IMR-90 (cell line): ENCODE results near the gene SPPL2B. TPM values are rescaled to one million over a fixed set of nuclear protein-coding genes. Genes with fewer than 3 reads are reported as not detected.

Source experiments
- ATAC-seq: fragments of 200-7000 bp; cut with Tn5 transposase; 2 replicates; pipeline ENCODE4 v1.9.1; 2020; ENCODE audit warnings: low read depth, mild to moderate bottlenecking, moderate library complexity
- BruUV-seq: library from RNA; stranded (reverse); fragments of 400-500 nt; replicated peaks from 2 replicates; lab custom pipeline; 2021; lab: Mats Ljungman, UMichigan
- CTCF ChIA-PET: fragments of 300-600 bp; formaldehyde crosslinking; extraction: SDS; loops from one replicate; lab custom pipeline; 2021; ENCODE audit warnings: antibody characterized with exemption; lab: Yijun Ruan, JAX
- POLR2A ChIA-PET: fragments of 300-600 bp; sonication (Branson Sonifier 250); formaldehyde crosslinking; loops from one replicate; lab custom pipeline; 2022; ENCODE audit warnings: antibody characterized with exemption; ENCODE audit not compliant: unreplicated experiment; lab: Charles Lee
- DNase-seq: peaks from one replicate; pipeline ENCODE4 v3.0.0; 2013
- H2AFZ ChIP-seq: replicated peaks from 2 replicates; pipeline ENCODE3; 2013; ENCODE audit warnings: low read length, mild to moderate bottlenecking; ENCODE audit not compliant: poor library complexity
- H2AK5ac ChIP-seq: 2 replicates; pipeline ENCODE4 v1.6.1; 2013; ENCODE audit warnings: low read depth, low read length, inconsistent platforms
- H2AK9ac ChIP-seq: replicated peaks from 2 replicates; pipeline ENCODE3; 2013; ENCODE audit warnings: mild to moderate bottlenecking, low read depth, low read length, moderate library complexity; ENCODE audit not compliant: poor library complexity
- H2BK120ac ChIP-seq: 2 replicates; pipeline ENCODE4 v1.6.1; 2013; ENCODE audit warnings: low read depth, low read length, inconsistent platforms
- H2BK15ac ChIP-seq: 3 replicates; pipeline ENCODE4 v1.6.1; 2013; ENCODE audit warnings: low read depth, low read length, inconsistent platforms
- H2BK20ac ChIP-seq: 2 replicates; pipeline ENCODE4 v1.6.1; 2013; ENCODE audit warnings: low read depth, mild to moderate bottlenecking, inconsistent platforms, low read length, moderate library complexity
- H2BK5ac ChIP-seq: 2 replicates; pipeline ENCODE4 v1.6.1; 2013; ENCODE audit warnings: mild to moderate bottlenecking, low read depth, low read length, inconsistent platforms; ENCODE audit not compliant: poor library complexity, severe bottlenecking
- H3K14ac ChIP-seq: replicated peaks from 2 replicates; pipeline ENCODE4 v1.6.1; 2013; ENCODE audit warnings: low read depth, low read length, inconsistent platforms
- H3K18ac ChIP-seq: 2 replicates; pipeline ENCODE4 v1.6.1; 2013; ENCODE audit warnings: low read depth, low read length, control low read depth
- H3K23ac ChIP-seq: 2 replicates; pipeline ENCODE4 v1.6.1; 2013; ENCODE audit warnings: low read depth, low read length, inconsistent platforms
- H3K27ac ChIP-seq: 2 replicates; pipeline ENCODE4 v1.5.1; 2013; ENCODE audit warnings: mild to moderate bottlenecking, control low read depth, low read length; ENCODE audit not compliant: insufficient read depth
- H3K27me3 ChIP-seq: 2 replicates; pipeline ENCODE4 v1.6.1; 2013; ENCODE audit warnings: low read length; ENCODE audit not compliant: control insufficient read depth, insufficient read depth
- H3K36me3 ChIP-seq: 2 replicates; pipeline ENCODE4 v1.6.1; 2013; ENCODE audit warnings: low read length, mixed read lengths; ENCODE audit not compliant: control insufficient read depth, insufficient read depth
- H3K4ac ChIP-seq: 2 replicates; pipeline ENCODE4 v1.6.1; 2013; ENCODE audit warnings: low read depth, low read length, inconsistent platforms
- H3K4me1 ChIP-seq: 2 replicates; pipeline ENCODE4 v1.6.1; 2013; ENCODE audit warnings: low read length, mixed read lengths; ENCODE audit not compliant: control insufficient read depth, insufficient read depth
- H3K4me2 ChIP-seq: 2 replicates; pipeline ENCODE4 v1.6.1; 2013; ENCODE audit warnings: low read depth, mild to moderate bottlenecking, control low read depth, low read length, moderate library complexity
- H3K4me3 ChIP-seq: 2 replicates; pipeline ENCODE4 v1.5.1; 2013; ENCODE audit warnings: low read depth, mild to moderate bottlenecking, control low read depth, low read length, moderate library complexity; ENCODE audit not compliant: insufficient read depth
- H3K56ac ChIP-seq: 2 replicates; pipeline ENCODE4 v1.6.1; 2013; ENCODE audit warnings: low read length, inconsistent platforms; ENCODE audit not compliant: insufficient read depth; ENCODE audit errors: extremely low read depth
- H3K79me1 ChIP-seq, 2 experiments: 2 replicates each; pipeline ENCODE4 v1.6.1; 2013; ENCODE audit warnings: low read length in 2 of 2, inconsistent platforms in 1 of 2, low read depth in 1 of 2
- H3K9ac ChIP-seq: 2 replicates; pipeline ENCODE4 v1.6.1; 2013; ENCODE audit warnings: low read depth, low read length, control low read depth
- H3K9me1 ChIP-seq: 2 replicates; pipeline ENCODE4 v1.6.1; 2013; ENCODE audit warnings: low read length, inconsistent platforms; ENCODE audit not compliant: insufficient read depth
- H3K9me3 ChIP-seq: 2 replicates; pipeline ENCODE4 v1.6.1; 2013; ENCODE audit warnings: low read length; ENCODE audit not compliant: control insufficient read depth, insufficient read depth
- H4K20me1 ChIP-seq: 2 replicates; pipeline ENCODE4 v1.6.1; 2013; ENCODE audit warnings: low read length, inconsistent platforms; ENCODE audit not compliant: insufficient read depth
- H4K5ac ChIP-seq: 2 replicates; pipeline ENCODE4 v1.6.1; 2013; ENCODE audit warnings: mild to moderate bottlenecking, low read depth, low read length, control low read depth
- H4K8ac ChIP-seq, 2 experiments: 2 replicates each; pipeline ENCODE4 v1.6.1; 2013; ENCODE audit warnings: low read depth in 2 of 2, low read length in 2 of 2, control low read depth in 1 of 2, inconsistent platforms in 1 of 2
- H4K91ac ChIP-seq: 2 replicates; pipeline ENCODE4 v1.6.1; 2013; ENCODE audit warnings: low read depth, low read length, inconsistent platforms; ENCODE audit not compliant: insufficient read depth
- BHLHE40 ChIP-seq: fragments of 150-350 bp; IDR thresholded peaks from 2 replicates; pipeline ENCODE4 v1.6.1; 2016; ENCODE audit warnings: mild to moderate bottlenecking, low read depth, low read length
- CEBPB ChIP-seq: IDR thresholded peaks from 2 replicates; pipeline ENCODE4 v1.6.1; 2012; ENCODE audit warnings: low read depth, low read length, improper control_type of control experiment
- CHD1 ChIP-seq: IDR thresholded peaks from 2 replicates; pipeline ENCODE4 v1.6.1; 2012; ENCODE audit warnings: low read depth, low read length, improper control_type of control experiment
- FOS ChIP-seq: fragments of 150-350 bp; IDR thresholded peaks from 2 replicates; pipeline ENCODE4 v1.6.1; 2016; ENCODE audit warnings: low read depth, low read length
- MAFK ChIP-seq: IDR thresholded peaks from 2 replicates; pipeline ENCODE4 v1.6.1; 2012; ENCODE audit warnings: low read depth, low read length, improper control_type of control experiment
- MAZ ChIP-seq: IDR thresholded peaks from 2 replicates; pipeline ENCODE4 v1.6.1; 2012; ENCODE audit warnings: low read depth, mild to moderate bottlenecking, low read length, improper control_type of control experiment, moderate library complexity, borderline replicate concordance
- MXI1 ChIP-seq: IDR thresholded peaks from 2 replicates; pipeline ENCODE4 v1.6.1; 2012; ENCODE audit warnings: low read depth, mild to moderate bottlenecking, low read length, moderate library complexity, borderline replicate concordance
- NFE2L2 ChIP-seq: fragments of 150-350 bp; IDR thresholded peaks from 2 replicates; pipeline ENCODE4 v1.6.1; 2016; ENCODE audit warnings: low read depth, mild to moderate bottlenecking, low read length
- POLR2A ChIP-seq: IDR thresholded peaks from 2 replicates; pipeline ENCODE4 v1.6.1; 2012; ENCODE audit warnings: mild to moderate bottlenecking, low read depth, low read length
- RCOR1 ChIP-seq: IDR thresholded peaks from 2 replicates; pipeline ENCODE4 v1.6.1; 2012; ENCODE audit warnings: mild to moderate bottlenecking, low read length, improper control_type of control experiment; ENCODE audit not compliant: insufficient replicate concordance
- RFX5 ChIP-seq: IDR thresholded peaks from 2 replicates; pipeline ENCODE4 v1.8.0; 2012; ENCODE audit warnings: low read depth, mild to moderate bottlenecking, low read length, moderate library complexity
- SMC3 ChIP-seq: fragments of 150-350 bp; IDR thresholded peaks from 2 replicates; pipeline ENCODE4 v1.6.1; 2016; ENCODE audit warnings: low read depth, mild to moderate bottlenecking, antibody characterized with exemption, low read length, moderate library complexity
- WGBS, 2 experiments: methylation state at CpG; one replicate each; pipeline versions ENCODE4 v1.1.5 to v1.1.7; 2013; ENCODE audit warnings: missing lambda C conversion rate in 2 of 2; ENCODE audit not compliant: insufficient read length in 1 of 2; ENCODE audit errors: extremely low coverage in 2 of 2; 5-methylcytosine and 5-hydroxymethylcytosine counted together
- dilution Hi-C: fragments of 300-500 bp; cut with HindIII; formaldehyde crosslinking; loops from one replicate; pipeline ENCODE4 v1.14.3; 2018; ENCODE audit warnings: low sequenced_read_pairs; ENCODE audit not compliant: unreplicated experiment
- in situ Hi-C: fragments of 300-500 bp; cut with MboI; formaldehyde crosslinking; loops from 3 replicates; pipeline ENCODE4 v1.14.3; 2019; ENCODE audit warnings: low sequenced_read_pairs, inconsistent platforms, mixed read lengths
- intact Hi-C: fragments of 100-400 bp; cut with micrococcal nuclease; formaldehyde crosslinking; loops from 2 replicates; pipeline ENCODE4 v1.10.0; 2022
- polyA plus RNA-seq, 3 experiments: library from polyadenylated mRNA; depleted of rRNA; stranded (reverse); fragments of >200 nt; gene quantifications; 2 replicates each; pipeline ENCODE4 v1.2.3, GENCODE V29; 2012; ENCODE audit warnings: low replicate concordance in 1 of 3
- total RNA-seq: library from RNA; depleted of rRNA; stranded (reverse); fragments of >200 nt; gene quantifications from 2 replicates; pipeline ENCODE4 v1.2.3, GENCODE V29; 2012
- TF ChIP-seq, protein P1 (sequence below): fragments of 150-350 bp; IDR thresholded peaks from 2 replicates; pipeline ENCODE4 v1.6.1; 2017; ENCODE audit warnings: mild to moderate bottlenecking, antibody characterized with exemption, low read length, low read depth
- TF ChIP-seq, protein P2 (sequence below): conservative IDR thresholded peaks from 2 replicates; pipeline ENCODE4 v1.5.1; 2012; ENCODE audit warnings: mild to moderate bottlenecking, low read depth, low read length, improper control_type of control experiment
- TF ChIP-seq, protein P3 (sequence below): fragments of 150-350 bp; IDR thresholded peaks from 2 replicates; pipeline ENCODE4 v1.6.1; 2016; ENCODE audit warnings: low read depth, mild to moderate bottlenecking, low read length, moderate library complexity, borderline replicate concordance

Gene SPPL2B
- total and polyA plus RNA-seq, 2 of the 4 experiments (the other 2 are of a cell fraction): 3.4 to 45.7 TPM

DNA sequence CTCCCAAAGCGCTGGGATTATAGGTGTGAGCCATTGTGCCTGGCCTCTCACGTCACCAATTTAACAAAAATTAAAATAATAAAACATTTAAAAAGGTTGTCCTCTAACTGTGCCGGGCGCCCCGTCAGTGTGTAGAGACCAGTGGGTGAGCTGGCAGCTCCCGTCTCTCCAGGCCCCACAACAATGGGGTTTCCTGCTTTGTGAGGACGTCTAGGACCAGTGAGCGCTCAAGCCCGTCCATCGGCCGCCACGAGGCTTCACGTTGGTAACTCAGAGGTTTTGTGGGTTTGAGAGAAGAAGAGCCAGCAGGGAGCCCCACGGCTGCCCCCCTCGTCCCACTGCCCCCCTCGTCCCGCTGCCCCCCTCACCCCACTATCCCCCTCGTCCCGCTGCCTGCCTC is 4.8 kb upstream of the SPPL2B start:
- BruUV-seq: no TSS peak
- CTCF ChIA-PET: no interaction called here
- intact Hi-C loops: no loop called here
- Histone ChIP-seq H2BK5ac (no peak overlapping the region), H4K5ac (no peak overlapping the region), H3K9me3 (no peaks in the 10 kb centered on the region), H3K9me1 (no peaks in the 10 kb centered on the region), H2BK20ac (no peak overlapping the region), H3K4ac (no peak overlapping the region), H4K91ac (no peak overlapping the region), H3K4me2 (no peak overlapping the region), H3K27ac (no peak overlapping the region), H2AK5ac (no peak overlapping the region), H3K79me1 (peaks cover 14 to 43% of the 10 kb centered on the region in 2 experiments), H3K27me3 (no peaks in the 10 kb centered on the region), H3K56ac (no peak overlapping the region), H3K4me1 (peaks cover 1% of the 10 kb centered on the region; the same call in 1 of the 2 replicates), H3K4me3 (no peak overlapping the region), H4K20me1 (peaks cover 15% of the 10 kb centered on the region), H3K9ac (no peak overlapping the region), H2BK120ac (no peak overlapping the region), H2AFZ (no peak overlapping the region), H3K36me3 (peaks cover 38% of the 10 kb centered on the region), H3K14ac (no peak overlapping the region), H3K18ac (no peak overlapping the region), H4K8ac (no peak overlapping the region), H2BK15ac (no peak overlapping the region), H3K23ac (no peak overlapping the region), H2AK9ac (no peak overlapping the region)
- TF ChIP-seq, protein P1, sequence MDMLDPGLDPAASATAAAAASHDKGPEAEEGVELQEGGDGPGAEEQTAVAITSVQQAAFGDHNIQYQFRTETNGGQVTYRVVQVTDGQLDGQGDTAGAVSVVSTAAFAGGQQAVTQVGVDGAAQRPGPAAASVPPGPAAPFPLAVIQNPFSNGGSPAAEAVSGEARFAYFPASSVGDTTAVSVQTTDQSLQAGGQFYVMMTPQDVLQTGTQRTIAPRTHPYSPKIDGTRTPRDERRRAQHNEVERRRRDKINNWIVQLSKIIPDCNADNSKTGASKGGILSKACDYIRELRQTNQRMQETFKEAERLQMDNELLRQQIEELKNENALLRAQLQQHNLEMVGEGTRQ: no peak
- no peak for TF ChIP-seq MXI1
- TF ChIP-seq CEBPB: no peak
- no peak for TF ChIP-seq SMC3
- no peak for TF ChIP-seq NFE2L2
- TF ChIP-seq CHD1: no peak
- no peak for TF ChIP-seq MAFK
- no peak for TF ChIP-seq BHLHE40
- TF ChIP-seq, protein P2, sequence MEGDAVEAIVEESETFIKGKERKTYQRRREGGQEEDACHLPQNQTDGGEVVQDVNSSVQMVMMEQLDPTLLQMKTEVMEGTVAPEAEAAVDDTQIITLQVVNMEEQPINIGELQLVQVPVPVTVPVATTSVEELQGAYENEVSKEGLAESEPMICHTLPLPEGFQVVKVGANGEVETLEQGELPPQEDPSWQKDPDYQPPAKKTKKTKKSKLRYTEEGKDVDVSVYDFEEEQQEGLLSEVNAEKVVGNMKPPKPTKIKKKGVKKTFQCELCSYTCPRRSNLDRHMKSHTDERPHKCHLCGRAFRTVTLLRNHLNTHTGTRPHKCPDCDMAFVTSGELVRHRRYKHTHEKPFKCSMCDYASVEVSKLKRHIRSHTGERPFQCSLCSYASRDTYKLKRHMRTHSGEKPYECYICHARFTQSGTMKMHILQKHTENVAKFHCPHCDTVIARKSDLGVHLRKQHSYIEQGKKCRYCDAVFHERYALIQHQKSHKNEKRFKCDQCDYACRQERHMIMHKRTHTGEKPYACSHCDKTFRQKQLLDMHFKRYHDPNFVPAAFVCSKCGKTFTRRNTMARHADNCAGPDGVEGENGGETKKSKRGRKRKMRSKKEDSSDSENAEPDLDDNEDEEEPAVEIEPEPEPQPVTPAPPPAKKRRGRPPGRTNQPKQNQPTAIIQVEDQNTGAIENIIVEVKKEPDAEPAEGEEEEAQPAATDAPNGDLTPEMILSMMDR: no peak
- no peak for TF ChIP-seq POLR2A
- no peak for TF ChIP-seq MAZ
- TF ChIP-seq RFX5: no peak
- TF ChIP-seq RCOR1: no peak
- no peak for TF ChIP-seq FOS
- TF ChIP-seq, protein P3, sequence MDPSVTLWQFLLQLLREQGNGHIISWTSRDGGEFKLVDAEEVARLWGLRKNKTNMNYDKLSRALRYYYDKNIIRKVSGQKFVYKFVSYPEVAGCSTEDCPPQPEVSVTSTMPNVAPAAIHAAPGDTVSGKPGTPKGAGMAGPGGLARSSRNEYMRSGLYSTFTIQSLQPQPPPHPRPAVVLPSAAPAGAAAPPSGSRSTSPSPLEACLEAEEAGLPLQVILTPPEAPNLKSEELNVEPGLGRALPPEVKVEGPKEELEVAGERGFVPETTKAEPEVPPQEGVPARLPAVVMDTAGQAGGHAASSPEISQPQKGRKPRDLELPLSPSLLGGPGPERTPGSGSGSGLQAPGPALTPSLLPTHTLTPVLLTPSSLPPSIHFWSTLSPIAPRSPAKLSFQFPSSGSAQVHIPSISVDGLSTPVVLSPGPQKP: no peak
- 80% methylated on average over 2 of the region's 19 CpGs; no CpG with 5 or more reads in 1 of the 2 experiments for WGBS, 2 experiments
- POLR2A ChIA-PET: no interaction called here
- DNase-seq (no peak), ATAC-seq (no peak)
- in situ Hi-C loops: no loop called here
- dilution Hi-C loops: no loop called here
